Non-pigmented ciliary epithelial cell (primary cell): Measurements from ENCODE around the gene CFAP410.
"Not testable (repeated sequence)": the region's sequence is repeated elsewhere in the genome, so short reads cannot be mapped to it uniquely, and the experiment has no call there.

Source experiments
- DNase-seq: peaks from one replicate; pipeline ENCODE4 v3.0.0-alpha.2; 2010; ENCODE audit warnings: low read depth

CFAP410 gene

GRCh38 chr21:44316277-44316900, 22.8 kb downstream of the CFAP410 start:
- DNase-seq: no peak

GRCh38 chr21:44315691-44316203, 23.4 kb downstream of the CFAP410 start:
- no peak for DNase-seq

- DNase-seq: no peak
Observed at GRCh38 chr21:44314561-44314960, 24.6 kb downstream of the CFAP410 start.

- no peak for DNase-seq
Observed at GRCh38 chr21:44314128-44314527, 25.1 kb downstream of the CFAP410 start.

- no peak for DNase-seq
Observed at GRCh38 chr21:44313451-44313850, 25.7 kb downstream of the CFAP410 start.

GRCh38 chr21:44312716-44313115, 26.5 kb downstream of the CFAP410 start:
- no peak for DNase-seq

- DNase-seq: no peak
Observed at GRCh38 chr21:44312089-44312488, 27.1 kb downstream of the CFAP410 start.

- DNase-seq: no peak
Observed at GRCh38 chr21:44310628-44311507, 28.3 kb downstream of the CFAP410 start.

GRCh38 chr21:44306936-44307704, 32.1 kb downstream of the CFAP410 start:
- no peak for DNase-seq

GRCh38 chr21:44305691-44306090, 33.5 kb downstream of the CFAP410 start:
- no peak for DNase-seq

- DNase-seq: no peak
Observed at GRCh38 chr21:44304877-44305293, 34.3 kb downstream of the CFAP410 start.

- DNase-seq: no peak
Observed at GRCh38 chr21:44304011-44304616, 35.1 kb downstream of the CFAP410 start.

- DNase-seq: no peak
Observed at GRCh38 chr21:44303490-44303981, 35.7 kb downstream of the CFAP410 start.

GRCh38 chr21:44302573-44303401, 36.4 kb downstream of the CFAP410 start:
- DNase-seq: not testable (repeated sequence)

GRCh38 chr21:44301961-44302406, 37.2 kb downstream of the CFAP410 start:
- DNase-seq: no peak

- no peak for DNase-seq
Observed at GRCh38 chr21:44301141-44301540, 38.0 kb downstream of the CFAP410 start.

GRCh38 chr21:44300262-44300959, 38.8 kb downstream of the CFAP410 start:
- DNase-seq: no peak

GRCh38 chr21:44299458-44300261, 39.5 kb downstream of the CFAP410 start, which contains the start of gene PFKL:
TSS of gene PFKL (plus strand) at chr21:44300053. CDS start at chr21:44300106, 53 bp downstream.
- DNase-seq: no peak

- DNase-seq: no peak
Observed at GRCh38 chr21:44299085-44299457, 40.1 kb downstream of the CFAP410 start.
